Ectodermal cell (in vitro differentiated cells): Measurements from ENCODE around the gene ADCY2.

Experiments used
- H3K27ac ChIP-seq: 2 replicates; pipeline ENCODE4 v1.7.0; 2013; ENCODE audit warnings: mild to moderate bottlenecking, low read depth, low read length; ENCODE audit not compliant: insufficient read depth, poor library complexity, severe bottlenecking
- H3K27me3 ChIP-seq: 2 replicates; pipeline ENCODE4 v1.7.0; 2013; ENCODE audit warnings: mild to moderate bottlenecking, low read length; ENCODE audit not compliant: insufficient read depth, control insufficient read depth, poor library complexity, severe bottlenecking
- H3K36me3 ChIP-seq: one replicate; pipeline ENCODE4 v1.7.0; 2013; ENCODE audit warnings: low read length; ENCODE audit not compliant: control insufficient read depth, insufficient read depth
- H3K4me1 ChIP-seq: one replicate; pipeline ENCODE4 v1.7.0; 2013; ENCODE audit warnings: low read length; ENCODE audit not compliant: control insufficient read depth, insufficient read depth
- H3K4me3 ChIP-seq: 2 replicates; pipeline ENCODE4 v1.7.0; 2013; ENCODE audit warnings: low read depth, low read length, control low read depth; ENCODE audit not compliant: insufficient read depth
- H3K9me3 ChIP-seq: 2 replicates; pipeline ENCODE4 v1.7.0; 2013; ENCODE audit warnings: mild to moderate bottlenecking, low read length, moderate library complexity; ENCODE audit not compliant: control insufficient read depth
- WGBS, 2 experiments: methylation state at CpG; one replicate each; pipeline ENCODE4 v1.1.7; 2013; ENCODE audit warnings: missing lambda C conversion rate in 2 of 2; 5-methylcytosine and 5-hydroxymethylcytosine counted together

ADCY2 gene

GRCh38 chr5:7436521-7436920, 40.6 kb downstream of the ADCY2 start:
- WGBS, 2 experiments = 90 to 96% methylated on average over 8 of the region's 8 CpGs
- no peak overlapping the region for H3K27ac ChIP-seq
- no peaks in the 10 kb centered on the region for H3K27me3 ChIP-seq
- H3K36me3 ChIP-seq = no peaks in the 10 kb centered on the region
- no peak overlapping the region for H3K4me3 ChIP-seq
- H3K9me3 ChIP-seq = no peaks in the 10 kb centered on the region
- H3K4me1 ChIP-seq = no peaks in the 10 kb centered on the region

- no peaks in the 10 kb centered on the region for H3K9me3 ChIP-seq
- H3K36me3 ChIP-seq = no peaks in the 10 kb centered on the region
- 95% methylated on average over 1 of the region's 1 CpG; no CpG with 5 or more reads in 1 of the 2 experiments for WGBS, 2 experiments
- no peak overlapping the region for H3K4me3 ChIP-seq
- no peaks in the 10 kb centered on the region for H3K27me3 ChIP-seq
- H3K27ac ChIP-seq = no peak overlapping the region
- H3K4me1 ChIP-seq = no peaks in the 10 kb centered on the region
Measured at GRCh38 chr5:7437836-7438235, 41.9 kb downstream of the ADCY2 start.

- Histone ChIP-seq H3K4me1 (peaks cover 4% of the 10 kb centered on the region), H3K27me3 (no peaks in the 10 kb centered on the region), H3K27ac (no peak overlapping the region), H3K9me3 (no peaks in the 10 kb centered on the region), H3K4me3 (no peak overlapping the region), H3K36me3 (no peaks in the 10 kb centered on the region)
- WGBS, 2 experiments = 89 to 94% methylated on average over 2 of the region's 2 CpGs
Measured at GRCh38 chr5:7445068-7445467, 49.1 kb downstream of the ADCY2 start.

GRCh38 chr5:7445831-7446230, 49.9 kb downstream of the ADCY2 start:
- no peaks in the 10 kb centered on the region for H3K9me3 ChIP-seq
- H3K4me3 ChIP-seq = no peak overlapping the region
- WGBS, 2 experiments = 96% methylated on average over 2 of the region's 2 CpGs; no CpG with 5 or more reads in 1 of the 2 experiments
- no peaks in the 10 kb centered on the region for H3K27me3 ChIP-seq
- no peak overlapping the region for H3K27ac ChIP-seq
- H3K36me3 ChIP-seq = no peaks in the 10 kb centered on the region
- peaks cover 4% of the 10 kb centered on the region for H3K4me1 ChIP-seq

GRCh38 chr5:7446913-7447312, 51.0 kb downstream of the ADCY2 start:
- H3K36me3 ChIP-seq = no peaks in the 10 kb centered on the region
- no peak overlapping the region for H3K4me3 ChIP-seq
- H3K4me1 ChIP-seq = peaks cover 4% of the 10 kb centered on the region
- 90 to 94% methylated on average over 8 of the region's 8 CpGs for WGBS, 2 experiments
- no peak overlapping the region for H3K27ac ChIP-seq
- H3K9me3 ChIP-seq = no peaks in the 10 kb centered on the region
- H3K27me3 ChIP-seq = no peaks in the 10 kb centered on the region

GRCh38 chr5:7453947-7454346, 58.0 kb downstream of the ADCY2 start:
- WGBS, 2 experiments = 89 to 97% methylated on average over 2 of the region's 2 CpGs
- Histone ChIP-seq H3K27ac (no peak overlapping the region), H3K4me3 (no peak overlapping the region), H3K9me3 (no peaks in the 10 kb centered on the region), H3K36me3 (no peaks in the 10 kb centered on the region), H3K4me1 (no peaks in the 10 kb centered on the region), H3K27me3 (no peaks in the 10 kb centered on the region)

GRCh38 chr5:7456206-7456605, 60.3 kb downstream of the ADCY2 start:
- Histone ChIP-seq H3K27ac (no peak overlapping the region), H3K27me3 (no peaks in the 10 kb centered on the region), H3K4me1 (no peaks in the 10 kb centered on the region), H3K4me3 (no peak overlapping the region), H3K36me3 (no peaks in the 10 kb centered on the region), H3K9me3 (no peaks in the 10 kb centered on the region)
- WGBS, 2 experiments = 96% methylated on average over 2 of the region's 2 CpGs; no CpG with 5 or more reads in 1 of the 2 experiments

GRCh38 chr5:7461371-7461770, 65.4 kb downstream of the ADCY2 start:
- Histone ChIP-seq H3K4me3 (no peak overlapping the region), H3K4me1 (no peaks in the 10 kb centered on the region), H3K27ac (no peak overlapping the region), H3K27me3 (no peaks in the 10 kb centered on the region), H3K36me3 (no peaks in the 10 kb centered on the region), H3K9me3 (no peaks in the 10 kb centered on the region)
- 89 to 100% methylated on average over 1 of the region's 1 CpG for WGBS, 2 experiments

GRCh38 chr5:7462758-7463157, 66.8 kb downstream of the ADCY2 start:
- 95 to 100% methylated on average over 1 of the region's 1 CpG for WGBS, 2 experiments
- no peak overlapping the region for H3K4me3 ChIP-seq

GRCh38 chr5:7464182-7464581, 68.2 kb downstream of the ADCY2 start:
- H3K27me3 ChIP-seq = no peaks in the 10 kb centered on the region
- no peak overlapping the region for H3K4me3 ChIP-seq
- no peaks in the 10 kb centered on the region for H3K9me3 ChIP-seq
- no peak overlapping the region for H3K27ac ChIP-seq
- 92% methylated on average over 3 of the region's 3 CpGs for WGBS, 2 experiments
- no peaks in the 10 kb centered on the region for H3K4me1 ChIP-seq
- no peaks in the 10 kb centered on the region for H3K36me3 ChIP-seq

More at GRCh38 chr5:7462758-7463157, 66.8 kb downstream of the ADCY2 start:
- no peaks in the 10 kb centered on the region for H3K27me3 ChIP-seq
- no peak overlapping the region for H3K27ac ChIP-seq
- H3K9me3 ChIP-seq = no peaks in the 10 kb centered on the region
- H3K4me1 ChIP-seq = no peaks in the 10 kb centered on the region
- no peaks in the 10 kb centered on the region for H3K36me3 ChIP-seq

- H3K4me3 ChIP-seq = no peak overlapping the region
- H3K27me3 ChIP-seq = no peaks in the 10 kb centered on the region
- no peaks in the 10 kb centered on the region for H3K36me3 ChIP-seq
- H3K27ac ChIP-seq = no peak overlapping the region
- H3K9me3 ChIP-seq = no peaks in the 10 kb centered on the region
- 82 to 83% methylated on average over 7 of the region's 7 CpGs for WGBS, 2 experiments
- H3K4me1 ChIP-seq = no peaks in the 10 kb centered on the region
Measured at GRCh38 chr5:7467179-7467578, 71.2 kb downstream of the ADCY2 start.
